ENCODE data around the gene MSX1.

MSX1 gene

DNA sequence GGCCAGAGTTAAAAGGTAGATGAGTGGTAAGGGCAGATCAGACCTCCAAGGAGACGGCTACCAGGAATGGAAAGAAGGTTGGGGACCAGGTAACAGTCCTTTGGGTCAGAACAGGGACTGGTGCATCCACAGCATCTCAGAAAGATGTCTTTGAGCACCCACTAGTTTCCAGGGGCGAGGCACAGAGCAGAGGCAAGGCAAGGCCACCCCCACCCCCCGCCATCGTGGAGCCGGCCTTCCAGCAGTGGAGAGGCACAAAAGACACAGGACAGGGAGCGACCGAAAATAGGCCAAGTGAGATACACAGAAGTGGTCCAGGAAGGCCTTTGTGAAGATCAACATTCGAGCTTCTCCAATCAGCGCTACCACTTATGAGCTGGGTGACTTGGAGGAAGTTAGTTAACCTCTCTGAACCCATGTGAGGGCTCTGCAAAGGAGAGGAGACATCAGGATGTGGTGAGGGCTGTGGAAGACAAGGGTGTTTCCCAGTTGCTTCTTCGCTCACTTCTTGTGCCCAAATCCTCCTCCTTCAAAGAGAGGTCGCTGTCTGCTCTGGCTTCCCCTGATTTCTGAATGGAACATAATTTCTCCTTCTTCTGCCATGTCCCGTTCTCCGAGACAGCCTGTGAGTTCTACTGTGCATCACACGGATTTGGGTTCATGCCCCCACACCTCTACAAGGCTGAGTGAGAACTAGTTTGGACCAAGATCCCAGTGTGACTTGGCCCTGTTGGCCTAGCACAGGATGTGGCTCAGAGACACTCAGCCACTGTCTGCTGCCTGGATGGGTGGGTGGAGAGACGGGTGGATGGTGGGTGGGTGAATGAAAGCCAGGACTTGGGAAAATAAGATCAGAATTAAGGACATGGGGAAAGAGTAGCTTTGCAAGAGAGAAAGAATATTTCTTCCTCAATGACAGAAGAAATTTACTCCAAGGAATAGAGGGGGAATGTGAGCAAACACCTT, 16.7 kb upstream of the MSX1 start:
- DNase-seq: no peak

DNA sequence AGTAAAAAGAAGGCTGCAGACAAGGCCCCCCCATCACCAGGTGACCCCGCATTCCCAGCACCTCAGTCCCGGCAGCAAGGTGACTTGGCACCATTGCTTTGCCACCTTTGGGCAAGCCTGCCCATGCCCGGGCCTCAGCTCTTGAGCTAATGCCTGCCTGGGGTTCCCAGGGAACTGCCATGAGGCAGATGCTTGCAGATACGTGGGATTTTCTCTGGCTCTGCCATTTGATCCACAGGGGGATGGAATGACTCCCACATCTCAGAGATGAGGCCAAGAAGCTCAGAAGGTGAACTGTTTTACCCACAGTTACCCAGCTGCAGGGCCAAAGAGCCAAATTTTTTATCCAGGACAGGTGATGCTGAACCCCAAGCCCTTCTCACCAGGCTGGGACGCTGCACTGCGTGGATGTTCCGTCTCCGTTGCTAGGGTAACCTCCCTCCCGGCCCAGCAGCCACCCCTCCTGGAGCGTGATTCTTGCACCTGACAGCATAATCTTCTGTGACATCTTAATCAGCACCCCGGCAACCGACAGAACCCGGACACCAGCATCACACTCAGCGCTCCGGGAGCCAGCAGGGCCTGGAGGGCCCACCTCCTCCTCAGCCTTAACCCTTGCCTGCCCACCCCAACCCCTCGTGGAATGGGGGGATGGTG, 15.7 kb upstream of the MSX1 start:
- DNase-seq: no peak

DNA sequence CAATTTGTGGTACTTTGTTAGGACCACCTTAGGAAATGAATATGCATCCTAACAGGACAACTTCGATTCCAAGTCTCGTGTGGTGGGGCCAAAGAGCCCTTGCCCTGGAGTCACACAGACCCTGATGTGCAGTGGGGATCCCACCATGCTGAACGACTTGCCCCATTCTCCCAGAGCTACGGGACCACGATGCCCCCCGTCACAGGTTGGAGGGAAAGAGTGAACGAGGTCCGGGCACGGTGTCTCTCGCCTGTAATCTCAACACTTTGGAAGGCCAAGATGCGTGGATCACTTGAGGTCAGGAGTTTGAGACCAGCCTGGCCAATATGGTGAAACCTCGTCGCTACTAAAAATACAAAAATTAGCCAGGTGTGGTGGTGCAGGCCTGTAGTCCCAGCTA, 14.4 kb upstream of the MSX1 start:
- no peak for DNase-seq

DNA sequence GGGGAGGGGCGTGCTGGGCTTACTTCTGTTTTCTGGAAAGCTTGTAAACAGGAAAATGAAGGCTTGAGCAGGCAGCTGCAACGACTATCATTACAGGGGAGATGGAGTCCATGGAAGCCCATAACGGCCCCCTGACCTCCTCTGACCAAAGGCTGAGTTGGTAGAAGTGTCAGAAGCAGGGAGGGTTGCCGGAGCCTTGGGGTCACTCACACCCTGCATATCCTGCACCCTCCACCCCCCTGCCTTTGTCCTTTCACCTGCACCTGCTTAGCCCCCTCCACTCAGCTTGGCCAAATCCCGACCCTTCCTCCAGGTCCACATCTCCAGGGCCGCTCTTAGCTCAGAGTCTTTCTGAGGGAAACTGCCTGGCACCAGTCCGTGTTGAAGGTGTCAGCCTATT, 12.5 kb upstream of the MSX1 start:
- no peak for DNase-seq

DNA sequence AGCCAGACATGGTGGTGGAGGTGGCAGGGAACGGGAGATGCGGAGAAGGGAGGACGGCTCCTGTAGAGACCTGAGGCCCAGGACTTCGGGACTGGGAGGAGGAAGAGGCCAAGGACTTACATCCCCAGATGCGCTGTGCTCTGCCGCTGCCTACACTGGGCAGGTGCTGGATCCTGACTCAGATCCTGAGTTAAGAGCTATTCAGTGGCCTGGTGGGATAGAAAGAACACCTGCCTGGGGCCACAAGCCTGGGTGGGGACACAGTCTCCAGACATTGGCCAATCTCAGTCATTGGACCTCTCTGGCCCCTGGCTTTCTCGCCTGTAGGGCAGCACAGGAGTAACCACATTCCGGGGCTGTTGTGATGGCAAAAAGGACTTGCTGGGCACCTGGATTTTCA, 10.9 kb upstream of the MSX1 start:
- DNase-seq: no peak

DNA sequence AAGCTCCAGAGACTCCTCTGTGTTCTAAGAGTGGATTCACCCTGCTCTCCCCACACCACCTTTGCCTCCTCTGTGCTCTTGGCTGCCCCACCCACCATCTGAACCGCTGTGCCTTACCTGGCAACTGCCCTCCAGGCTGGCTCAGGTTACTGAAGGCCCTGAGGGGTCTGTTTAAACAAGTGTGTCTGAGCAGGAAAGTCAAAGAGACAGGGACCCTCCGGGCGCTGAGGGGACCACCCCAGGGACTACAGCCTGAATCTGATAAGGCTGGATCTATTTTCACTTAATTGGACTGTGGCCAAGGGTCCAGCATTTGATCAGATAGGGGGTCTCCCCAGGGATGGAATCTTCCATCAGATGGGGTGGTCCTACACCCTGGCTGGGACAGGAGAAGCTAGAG, 10.4 kb upstream of the MSX1 start:
- DNase-seq: no peak

DNA sequence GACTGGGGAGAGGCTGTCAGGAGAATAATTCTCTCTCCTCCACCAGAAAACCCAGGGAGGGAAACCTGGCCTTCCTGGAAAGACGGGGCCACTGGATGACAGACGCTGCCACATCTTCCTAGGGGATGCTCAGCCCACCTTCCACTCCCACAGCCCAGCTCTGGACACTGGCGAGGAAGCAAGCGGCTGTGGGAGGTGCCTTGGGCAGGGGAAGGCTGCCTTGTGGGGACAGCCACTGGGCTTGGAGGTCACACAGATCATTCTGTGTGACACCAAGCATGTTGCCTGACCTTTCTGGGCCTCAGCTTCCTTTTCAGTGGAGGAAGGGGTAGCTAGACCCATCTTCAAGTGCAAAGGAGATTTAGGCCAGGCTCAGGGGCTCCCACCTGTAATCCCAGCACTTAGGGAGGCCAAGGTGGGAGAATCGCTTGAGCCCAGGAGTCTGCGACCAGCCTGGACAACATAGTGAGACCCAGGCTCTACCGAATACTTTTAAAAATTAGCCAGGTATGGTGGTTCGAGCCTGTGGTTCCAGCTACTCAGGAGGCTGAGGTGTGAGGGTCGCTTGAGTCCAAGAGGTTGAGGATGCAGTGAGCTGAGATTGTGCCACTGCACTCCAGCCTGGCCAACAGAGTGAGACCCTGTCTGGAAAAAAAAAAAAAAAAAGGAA, 9.8 kb upstream of the MSX1 start:
- no peak for DNase-seq

DNA sequence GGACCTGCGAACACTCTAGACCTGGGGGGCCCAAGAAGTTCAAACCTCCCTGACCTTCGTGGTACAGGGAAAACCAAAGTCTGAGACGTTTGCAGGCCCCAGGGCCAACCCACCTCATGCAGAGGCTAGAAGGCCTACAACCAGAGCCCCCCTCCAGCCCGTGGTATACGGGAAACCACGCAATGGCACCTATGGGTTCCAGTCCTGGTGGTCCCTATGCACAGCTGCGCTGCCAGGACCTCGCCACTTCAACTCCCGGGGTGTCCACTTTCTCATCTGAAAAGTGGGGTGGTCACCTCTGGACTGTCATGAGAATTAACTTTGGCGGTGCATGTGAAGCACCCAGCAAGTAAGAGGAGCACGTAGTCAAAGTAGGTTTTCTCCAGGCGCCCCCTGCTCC, 8.4 kb upstream of the MSX1 start:
- no peak for DNase-seq

DNA sequence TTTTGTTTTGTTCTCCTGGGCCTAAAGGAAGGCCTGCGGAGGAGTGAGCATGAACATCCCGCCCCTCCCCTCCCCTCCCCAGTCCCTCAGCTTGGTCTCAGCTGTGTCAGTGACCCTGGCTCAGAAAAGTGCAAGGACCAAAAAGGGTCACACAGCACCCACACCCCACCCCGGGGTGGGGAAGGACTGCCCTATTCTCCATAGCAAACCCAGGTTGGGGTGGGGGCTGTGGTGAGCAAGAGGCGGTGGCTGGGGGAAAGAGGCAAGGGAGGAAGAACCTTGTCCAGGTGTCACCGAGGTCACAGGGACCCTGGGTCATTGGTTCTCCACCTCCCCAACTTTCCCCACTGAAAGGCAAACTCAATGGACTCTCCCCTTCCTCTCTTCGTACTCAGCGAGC, 7.6 kb upstream of the MSX1 start:
- DNase-seq: no peak

DNA sequence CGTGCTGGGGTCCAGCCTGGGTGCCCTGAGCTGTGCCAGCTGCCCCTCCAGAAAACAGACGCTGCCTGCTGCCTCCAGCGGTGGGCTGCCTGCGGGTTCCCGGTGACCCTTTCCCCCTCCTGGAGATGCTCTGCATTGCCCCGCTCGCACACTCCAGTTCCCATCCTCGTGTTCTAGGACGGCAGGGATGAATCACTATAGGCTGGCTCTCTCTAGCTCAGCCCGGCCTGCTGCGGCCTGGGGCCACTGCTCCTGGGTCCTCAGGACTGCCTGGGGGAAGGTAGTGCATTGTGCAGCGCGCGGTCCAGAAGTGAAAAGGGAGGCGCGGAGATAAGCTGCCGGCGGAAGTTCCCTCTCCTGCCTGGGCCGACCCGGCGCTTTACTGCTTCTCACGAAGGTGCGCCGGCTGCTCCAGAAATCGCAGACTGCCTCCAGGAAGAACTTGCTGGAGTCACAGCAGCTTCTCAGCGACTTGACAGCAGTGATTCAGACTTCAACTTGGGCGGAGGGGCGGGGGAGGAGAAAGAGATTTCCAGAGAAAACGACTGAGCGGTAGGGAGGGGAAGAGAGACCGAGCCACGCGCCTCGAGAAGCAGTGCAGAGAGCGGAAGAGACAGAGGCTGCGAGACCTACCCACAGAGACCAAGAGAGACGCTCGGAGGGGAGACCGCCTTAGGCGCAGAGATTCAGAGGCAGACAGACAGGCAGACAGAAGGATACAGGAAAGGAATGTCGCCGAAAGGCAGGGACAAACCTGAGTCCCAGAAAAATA, 6.7 kb upstream of the MSX1 start:
- no peak for DNase-seq

DNA sequence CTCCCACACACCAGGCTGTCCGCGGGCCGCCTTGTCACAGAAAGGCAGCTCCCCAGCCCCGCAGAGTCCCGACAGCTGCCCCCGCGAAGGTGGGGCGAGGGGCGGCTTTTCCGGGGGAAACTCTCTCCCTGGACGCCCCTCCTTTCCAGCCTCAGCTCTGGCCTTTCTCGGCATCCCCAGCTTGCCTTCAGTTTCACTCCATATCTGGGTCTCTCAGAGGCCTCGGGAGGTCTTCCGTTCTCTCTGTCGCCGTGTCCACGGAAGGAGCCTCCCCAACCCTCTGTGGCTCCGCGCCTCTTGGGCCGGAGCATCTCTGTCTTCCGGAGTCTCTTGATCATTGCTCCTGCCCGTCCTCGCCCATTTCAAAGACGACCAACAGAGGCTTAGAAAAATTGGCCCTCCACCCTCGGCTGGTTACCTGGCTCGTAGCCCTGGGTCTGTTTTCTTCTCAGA, 6.1 kb upstream of the MSX1 start:
- no peak for DNase-seq

DNA sequence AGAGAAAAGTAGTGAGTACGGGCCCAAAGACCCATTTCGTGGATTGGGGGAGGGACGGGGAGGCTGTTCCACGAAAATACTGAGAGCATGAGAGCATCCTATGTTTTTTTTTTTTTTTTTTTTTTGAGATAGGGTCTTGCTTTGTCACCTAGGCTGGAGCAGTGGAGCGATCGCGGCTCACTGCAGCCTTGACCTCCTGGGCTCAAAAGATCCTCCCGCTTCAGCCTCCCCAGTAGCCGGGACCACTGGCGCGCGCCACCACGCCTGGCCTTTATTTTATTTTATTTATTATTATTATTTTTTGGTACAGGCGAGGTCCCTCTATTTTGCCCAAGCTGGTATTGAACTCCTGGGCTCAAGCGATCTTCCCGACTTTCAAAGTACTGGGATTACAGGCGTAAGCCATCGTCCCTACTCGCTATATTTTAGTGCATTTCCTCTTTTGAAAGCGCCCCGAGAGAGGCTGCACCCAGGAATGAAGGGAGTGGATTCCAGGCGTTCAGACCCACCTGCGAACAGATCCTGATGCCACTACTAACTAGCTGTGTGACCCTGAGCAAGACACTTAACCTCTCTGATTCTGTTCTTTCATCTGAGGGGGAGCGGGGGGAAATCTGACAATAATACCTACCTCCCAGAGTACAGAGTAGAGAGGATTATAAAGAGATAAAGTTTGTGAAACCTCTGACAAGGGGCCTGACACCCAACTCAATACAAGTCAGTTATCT, 5.4 kb upstream of the MSX1 start:
- no peak for DNase-seq

DNA sequence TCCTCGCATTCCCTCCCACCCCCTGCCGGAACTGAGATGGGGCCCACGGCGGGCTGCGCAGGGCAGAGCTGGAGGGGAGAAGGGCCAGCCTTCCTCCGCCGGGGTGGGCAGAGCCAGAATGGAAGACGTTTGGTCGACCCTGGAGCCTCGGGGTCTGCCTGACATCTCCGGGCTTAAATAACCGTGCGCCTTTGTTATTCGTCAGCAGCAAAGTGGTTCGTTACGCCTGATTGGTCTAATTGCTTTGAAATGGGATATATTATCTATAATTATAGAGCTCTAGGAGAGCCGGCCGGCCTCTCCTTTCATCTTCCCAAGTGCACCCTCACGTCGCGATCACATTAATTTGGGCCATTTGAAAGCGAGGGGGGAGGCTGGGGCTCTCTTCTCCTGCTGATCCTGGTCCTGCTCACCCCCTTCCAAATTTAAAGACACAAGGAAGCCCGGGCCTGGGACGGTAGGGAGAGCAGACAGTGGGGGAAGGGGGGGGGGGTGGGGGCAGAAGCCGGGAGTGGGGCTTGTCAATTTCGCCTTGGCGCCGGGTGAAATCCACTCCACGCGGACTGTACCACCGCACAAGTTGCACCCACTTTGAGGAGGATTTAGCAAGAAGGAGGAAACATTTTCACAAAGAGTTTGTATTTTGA, 4.7 kb upstream of the MSX1 start:
- DNase-seq: no peak

DNA sequence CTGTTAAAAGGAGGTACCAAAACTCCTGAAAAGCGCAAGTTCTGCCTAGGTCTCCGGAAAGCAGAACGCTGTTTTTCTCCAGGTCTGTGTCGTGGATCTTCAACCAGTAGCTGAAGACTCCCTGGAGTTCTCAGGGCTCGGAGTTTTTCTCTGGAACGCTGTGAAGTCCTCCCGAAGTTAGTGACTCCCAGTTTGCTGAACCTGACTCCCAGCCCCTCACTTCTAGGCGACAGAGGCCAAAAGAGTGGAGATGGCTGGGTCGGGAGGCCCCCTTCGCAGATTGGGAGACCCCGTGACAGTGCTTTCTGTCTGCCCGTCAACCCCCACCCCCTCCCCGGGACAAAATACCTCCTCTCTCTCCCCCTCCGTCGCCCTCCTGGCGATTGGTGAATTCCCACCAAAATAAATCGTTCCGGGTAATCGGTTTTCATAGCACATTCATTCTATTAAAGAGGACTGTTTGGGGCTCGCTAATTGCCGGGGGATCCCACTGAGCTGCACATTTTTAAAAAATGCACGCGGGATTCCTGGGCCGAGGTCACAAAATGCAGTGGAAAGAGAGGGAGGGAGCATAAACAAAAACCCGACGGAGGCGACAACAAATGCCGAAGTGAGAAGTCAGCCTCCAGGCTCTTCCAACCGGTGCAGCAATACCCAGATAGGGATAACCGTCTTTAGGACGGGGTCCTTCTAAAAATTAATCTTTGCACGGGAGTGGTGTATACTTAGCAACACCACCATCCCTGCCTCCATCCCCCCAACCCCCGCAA, 4.0 kb upstream of the MSX1 start:
- DNase-seq: no peak

DNA sequence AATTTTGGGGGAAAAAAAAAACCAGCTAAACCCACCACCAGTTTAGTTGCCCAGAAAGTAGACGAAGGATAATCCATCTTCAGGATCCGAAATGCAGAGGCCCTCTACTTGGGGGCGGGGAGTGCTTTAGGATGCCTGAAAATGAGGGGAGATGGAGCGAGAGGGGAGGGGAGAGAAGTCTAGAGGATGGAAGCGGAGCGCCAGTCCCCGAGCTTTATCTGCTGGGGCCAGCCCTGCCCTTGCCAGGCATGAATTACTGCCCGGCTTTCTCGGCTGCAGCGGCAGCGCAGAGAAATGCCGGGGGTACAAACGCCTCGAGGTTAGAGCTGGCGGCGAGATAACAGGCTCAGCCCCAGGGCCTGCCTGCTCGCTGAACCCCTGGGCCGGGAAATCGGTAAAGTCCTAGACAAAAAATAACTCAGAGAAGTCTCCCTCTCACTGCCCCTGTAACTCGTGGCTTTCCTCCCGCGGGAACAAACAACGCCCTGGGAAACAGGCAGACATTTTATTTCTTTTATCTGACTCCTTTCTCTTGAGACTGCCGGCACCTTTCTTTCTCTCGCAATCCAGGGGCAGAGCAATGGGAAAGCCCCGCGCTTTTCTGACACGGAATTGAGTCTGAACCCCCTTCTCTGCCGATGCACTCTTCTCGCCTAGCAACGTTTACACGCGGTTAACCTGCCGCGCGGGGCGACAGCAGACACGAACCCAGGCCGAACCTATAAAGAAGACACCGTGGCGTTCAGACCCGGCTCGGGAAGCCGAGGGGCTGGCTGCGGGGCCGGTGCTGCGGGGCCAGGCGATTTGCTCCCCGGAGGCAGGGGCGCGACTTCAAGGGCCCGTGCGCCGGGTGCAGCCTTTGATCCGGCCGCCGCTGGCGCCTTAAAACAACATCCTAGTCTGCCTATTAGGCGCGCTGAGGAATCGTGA, 3.1 kb upstream of the MSX1 start:
- DNase-seq: peak; percentile 18

DNA sequence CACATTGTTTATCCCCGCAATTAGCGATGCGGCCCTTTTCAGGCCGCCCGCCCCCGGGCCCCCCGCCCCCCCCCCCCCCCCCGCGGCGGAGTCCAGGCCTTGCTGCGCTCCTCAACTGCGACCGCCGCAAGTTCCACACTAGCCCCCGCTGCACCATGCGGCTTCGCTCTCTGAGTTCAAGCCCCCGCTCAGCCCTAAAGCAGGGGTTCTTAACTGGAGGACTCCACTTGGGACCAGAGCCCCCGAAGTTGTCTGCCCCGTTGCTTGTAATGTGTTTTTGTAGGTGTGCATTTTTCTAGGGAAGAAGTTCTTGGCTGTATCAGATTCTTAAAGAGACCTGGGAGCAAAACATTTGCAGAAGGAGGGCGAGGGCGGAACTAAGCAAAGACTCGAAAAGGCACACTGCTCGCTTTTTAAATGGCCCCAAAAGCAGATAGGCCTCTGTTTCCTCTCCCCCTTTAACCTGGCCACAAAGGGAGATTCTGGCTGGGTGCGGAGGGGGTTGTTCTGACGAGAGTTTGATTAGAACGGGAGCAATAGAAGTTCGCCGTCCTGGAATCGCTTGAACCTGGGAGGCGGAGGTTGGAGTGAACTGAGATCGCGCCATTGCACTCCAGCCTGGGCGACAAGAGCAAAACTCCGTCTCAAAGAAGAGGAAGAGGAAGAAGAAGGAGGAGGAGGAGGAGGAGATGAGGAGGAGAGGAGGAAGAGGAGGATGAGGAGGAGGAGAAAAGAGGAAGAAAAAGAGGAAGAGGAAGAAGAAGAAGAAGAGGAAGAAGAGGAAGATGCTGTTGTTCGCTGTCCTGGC, 2.3 kb upstream of the MSX1 start:
- no peak for DNase-seq

DNA sequence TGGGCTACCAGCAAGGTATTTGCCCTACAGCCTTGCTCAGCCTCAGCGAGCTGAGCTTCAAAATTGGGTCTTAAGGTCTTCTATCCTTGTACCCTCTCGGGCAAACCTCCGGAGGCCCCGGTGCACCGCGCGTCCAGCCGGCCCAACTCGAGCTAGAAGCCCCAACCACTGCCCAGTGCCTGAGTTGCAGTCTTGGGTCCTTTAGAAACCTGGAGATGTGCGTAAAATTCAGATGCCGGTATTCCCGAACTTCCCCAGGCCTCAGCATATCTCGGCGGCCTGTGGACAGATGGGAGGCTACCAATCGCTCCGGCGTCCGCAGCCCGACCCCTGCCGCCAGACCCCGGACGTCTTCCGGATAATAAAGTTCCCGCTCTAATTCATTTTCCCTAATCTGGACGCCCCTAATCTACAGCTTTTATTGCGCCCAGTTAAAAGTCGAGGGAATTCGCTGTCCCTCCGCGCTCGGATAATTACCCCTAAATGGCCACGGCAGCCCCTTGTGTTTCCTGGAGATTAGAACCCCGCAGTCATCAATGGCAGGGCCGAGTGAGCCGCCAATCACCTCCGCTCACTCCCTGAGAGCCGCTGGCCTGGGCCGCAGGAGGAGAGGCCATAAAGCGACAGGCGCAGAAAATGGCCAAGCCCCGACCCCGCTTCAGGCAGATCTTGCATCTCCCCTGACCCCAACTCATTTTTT, 1.5 kb upstream of the MSX1 start:
- no peak for DNase-seq
